Upper lobe of left lung (tissue), 4 donors: Measurements from ENCODE around the gene SBF2.

ENCODE experiments used
- POLR2A ChIP-seq, 4 donors: fragments of 450-650 bp; IDR thresholded peaks; one replicate each; pipeline ENCODE4 v1.5.1; 2016 to 2017; ENCODE audit warnings: antibody characterized with exemption in 4 of 4, mild to moderate bottlenecking in 2 of 4
- POLR2AphosphoS5 ChIP-seq, 2 donors: sonication (generic); formaldehyde crosslinking; IDR thresholded peaks; one replicate each; pipeline ENCODE4 v1.5.1; 2017; ENCODE audit warnings: antibody characterized with exemption in 2 of 2
- TF ChIP-seq, protein P1 (sequence below), 6 experiments: fragments of 450-650 bp in 4 of 6; fragments of 200-600 bp in 2 of 6; sonication (generic) in 2 of 6; IDR thresholded peaks; one replicate each; pipeline ENCODE4 v1.5.1; 2016 to 2019; ENCODE audit warnings: antibody characterized with exemption in 6 of 6

DNA sequence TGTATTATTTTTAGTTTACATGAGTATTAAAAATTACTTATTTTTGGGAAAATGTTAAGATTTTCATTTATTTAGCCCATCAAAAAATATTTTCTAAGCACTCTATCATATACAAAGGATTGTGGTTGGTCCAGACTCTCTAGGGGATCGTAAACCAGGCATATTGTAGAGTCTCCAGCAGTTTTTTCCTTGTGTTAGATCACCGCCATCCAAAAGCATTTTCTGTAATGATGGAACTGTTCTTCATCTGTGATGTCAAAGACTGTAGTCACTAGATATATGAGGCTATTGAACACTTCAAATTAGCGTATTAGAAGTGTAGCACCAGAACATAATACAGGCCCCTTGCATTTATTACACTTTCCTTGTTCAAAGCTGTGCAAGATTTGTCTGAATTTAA is 154.9 kb downstream of the SBF2 start:
- TF ChIP-seq, protein P1, sequence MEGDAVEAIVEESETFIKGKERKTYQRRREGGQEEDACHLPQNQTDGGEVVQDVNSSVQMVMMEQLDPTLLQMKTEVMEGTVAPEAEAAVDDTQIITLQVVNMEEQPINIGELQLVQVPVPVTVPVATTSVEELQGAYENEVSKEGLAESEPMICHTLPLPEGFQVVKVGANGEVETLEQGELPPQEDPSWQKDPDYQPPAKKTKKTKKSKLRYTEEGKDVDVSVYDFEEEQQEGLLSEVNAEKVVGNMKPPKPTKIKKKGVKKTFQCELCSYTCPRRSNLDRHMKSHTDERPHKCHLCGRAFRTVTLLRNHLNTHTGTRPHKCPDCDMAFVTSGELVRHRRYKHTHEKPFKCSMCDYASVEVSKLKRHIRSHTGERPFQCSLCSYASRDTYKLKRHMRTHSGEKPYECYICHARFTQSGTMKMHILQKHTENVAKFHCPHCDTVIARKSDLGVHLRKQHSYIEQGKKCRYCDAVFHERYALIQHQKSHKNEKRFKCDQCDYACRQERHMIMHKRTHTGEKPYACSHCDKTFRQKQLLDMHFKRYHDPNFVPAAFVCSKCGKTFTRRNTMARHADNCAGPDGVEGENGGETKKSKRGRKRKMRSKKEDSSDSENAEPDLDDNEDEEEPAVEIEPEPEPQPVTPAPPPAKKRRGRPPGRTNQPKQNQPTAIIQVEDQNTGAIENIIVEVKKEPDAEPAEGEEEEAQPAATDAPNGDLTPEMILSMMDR (IDR thresholded peaks at IDR 0.05) = no peak
- TF ChIP-seq POLR2A (IDR thresholded peaks at IDR 0.05) = no peak
- no peak for TF ChIP-seq POLR2AphosphoS5 (IDR thresholded peaks at IDR 0.05)
